ENCODE results near the gene FCHSD1. TPM values are rescaled to one million over a fixed set of nuclear protein-coding genes. Genes with fewer than 3 reads are reported as not detected.
A peak's percentile ranks its signal among the peaks of the same experiment; 100 is the strongest.

Gene FCHSD1
- total and polyA plus RNA-seq, 2 donors (not counting 3 experiments of a cell fraction or from before 2014, with no cell fraction given) = 35.1 to 37.0 TPM

DNA sequence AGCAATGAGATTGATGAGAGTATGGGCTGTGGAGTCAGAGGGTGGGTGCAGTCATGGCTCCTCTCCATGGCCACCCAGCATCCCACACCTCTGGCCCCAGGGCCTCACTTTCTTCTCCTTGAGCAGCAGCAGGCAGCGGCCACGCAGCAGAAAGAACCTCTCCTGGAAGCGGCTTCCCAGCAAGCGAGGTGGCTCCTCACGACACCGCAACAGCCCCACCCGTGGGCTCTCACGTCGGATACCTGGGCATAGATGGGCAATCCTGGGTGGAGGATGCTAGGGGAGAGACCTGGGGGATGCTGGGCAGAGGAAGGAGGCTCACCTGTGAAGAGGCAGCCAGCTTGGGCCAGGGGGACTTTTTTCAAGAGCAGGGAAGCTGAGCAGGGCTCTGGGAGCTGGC lies 5.2 kb upstream of the FCHSD1 start:
- Histone ChIP-seq H3K9me3 (replicated peaks; ENCODE audit: control insufficient read depth, insufficient read depth, low read length) (no peaks in the 10 kb centered on the region), H3K9ac (replicated peaks; ENCODE audit: extremely low read depth, insufficient read depth, low read length) (no peak overlapping the region), H3K36me3 (ENCODE audit: control insufficient read depth in 2 of 2, extremely low read depth in 1 of 2, insufficient read depth in 2 of 2, low read length in 2 of 2) (peaks cover 31 to 52% of the 10 kb centered on the region in 2 experiments), H3K9me1 (replicated peaks; ENCODE audit: control insufficient read depth, extremely low read depth, insufficient read depth, low read length) (no peaks in the 10 kb centered on the region), H3K4me1 (ENCODE audit: control insufficient read depth, extremely low read depth, insufficient read depth, low read length) (peaks cover 16% of the 10 kb centered on the region), H3K79me2 (ENCODE audit: control insufficient read depth, insufficient read depth, low read length) (peaks cover 3% of the 10 kb centered on the region), H2AFZ (ENCODE audit: low read depth, low read length) (no peak overlapping the region), H3K27me3 (ENCODE audit: control insufficient read depth in 2 of 2, insufficient read depth in 2 of 2, low read length in 2 of 2) (no peaks in the 10 kb centered on the region), H3K4me3 (replicated peaks in 1 of 3; ENCODE audit: insufficient read depth in 1 of 3, low read depth in 1 of 3, low read length in 3 of 3) (no peak overlapping the region), H3K27ac (ENCODE audit: insufficient read depth, low read depth, low read length) (no peak overlapping the region), H3K4me2 (ENCODE audit: insufficient read depth, low read length) (no peak overlapping the region), H4K20me1 (replicated peaks; ENCODE audit: control insufficient read depth, extremely low read depth, insufficient read depth, low read length) (no peaks in the 10 kb centered on the region)
- dilution Hi-C loops (cut with MboI; ENCODE audit: extremely low pct_ligation_motif_present, low sequenced_read_pairs) (no loop called here), intact Hi-C loops (cut with micrococcal nuclease) (no loop called here)
- DNase-seq (ENCODE audit: low read depth, low spot score) (no peak), FAIRE-seq (no peak)
- POLR2A ChIA-PET = no interaction called here
- no TSS peak for BruUV-seq (replicated peaks)
- TF ChIP-seq EZH2 (IDR thresholded peaks at IDR 0.05; ENCODE audit: borderline replicate concordance, low read depth, low read length, severe bottlenecking) (no peak), JUN (IDR thresholded peaks at IDR 0.05; ENCODE audit: borderline replicate concordance, insufficient read depth, insufficient read length, low read depth) (no peak), POLR2A (IDR thresholded peaks at IDR 0.05; ENCODE audit: low read depth, low read length) (no peak), CTCF (IDR thresholded peaks at IDR 0.05; ENCODE audit: extremely low read depth in 1 of 2, insufficient read depth in 1 of 2, low read depth in 1 of 2, low read length in 2 of 2) (no peak), FOS (IDR thresholded peaks at IDR 0.05; ENCODE audit: borderline replicate concordance, insufficient read depth, low read length) (no peak)
- CTCF ChIA-PET = interaction anchor here (1.4 kb wide), 1 partner anchor 8 kb away, joined by 3 read pairs; no protein-coding TSS in a partner anchor

DNA sequence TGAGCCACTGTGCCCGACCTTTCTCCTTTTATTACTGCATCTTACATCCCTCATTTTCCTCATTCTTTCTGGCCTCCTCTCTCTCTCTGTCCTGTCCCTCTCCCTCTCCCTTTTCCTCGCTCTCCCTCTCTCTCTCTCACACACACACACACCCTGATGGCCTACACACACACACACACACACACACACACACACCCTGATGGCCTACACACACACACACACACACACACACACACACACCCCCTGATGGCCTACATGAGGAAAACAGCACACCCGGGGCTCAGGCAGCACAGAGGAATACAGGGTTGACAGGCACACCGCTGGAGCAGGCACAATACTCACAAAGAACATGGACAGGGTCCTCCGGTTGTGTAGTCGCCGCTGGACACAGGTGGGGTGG lies 3.8 kb upstream of the FCHSD1 start:
- no peak overlapping the region for H3K9ac ChIP-seq (replicated peaks; ENCODE audit: extremely low read depth, insufficient read depth, low read length)
- no peak overlapping the region for H3K27ac ChIP-seq (ENCODE audit: insufficient read depth, low read depth, low read length)
- intact Hi-C loops (cut with micrococcal nuclease) (no loop called here), dilution Hi-C loops (cut with MboI; ENCODE audit: extremely low pct_ligation_motif_present, low sequenced_read_pairs) (no loop called here)
- H3K4me1 ChIP-seq (ENCODE audit: control insufficient read depth, extremely low read depth, insufficient read depth, low read length) = peaks cover 19% of the 10 kb centered on the region
- FAIRE-seq = peak; percentile 28
- H3K36me3 ChIP-seq (ENCODE audit: control insufficient read depth in 2 of 2, extremely low read depth in 1 of 2, insufficient read depth in 2 of 2, low read length in 2 of 2) = peaks cover 30 to 49% of the 10 kb centered on the region in 2 experiments
- TF ChIP-seq JUN (IDR thresholded peaks at IDR 0.05; ENCODE audit: borderline replicate concordance, insufficient read depth, insufficient read length, low read depth) = no peak
- no peak for TF ChIP-seq POLR2A (IDR thresholded peaks at IDR 0.05; ENCODE audit: low read depth, low read length)
- TF ChIP-seq CTCF (IDR thresholded peaks at IDR 0.05; ENCODE audit: extremely low read depth in 1 of 2, insufficient read depth in 1 of 2, low read depth in 1 of 2, low read length in 2 of 2) = no peak
- no peak for TF ChIP-seq POLR2AphosphoS5 (IDR thresholded peaks at IDR 0.05; ENCODE audit: insufficient read depth, low read depth, low read length)
- TF ChIP-seq MYC (IDR thresholded peaks at IDR 0.05; ENCODE audit: low read depth, low read length) = no peak
- TF ChIP-seq GATA2 (IDR thresholded peaks at IDR 0.05; ENCODE audit: insufficient read depth, insufficient read length, low read depth, low read length) = no peak
- no peak for TF ChIP-seq FOS (IDR thresholded peaks at IDR 0.05; ENCODE audit: borderline replicate concordance, insufficient read depth, low read length)
- TF ChIP-seq EZH2 (IDR thresholded peaks at IDR 0.05; ENCODE audit: borderline replicate concordance, low read depth, low read length, severe bottlenecking) = no peak
- TF ChIP-seq MAX (IDR thresholded peaks at IDR 0.05; ENCODE audit: insufficient read depth, insufficient read length) = no peak
- ChIA-PET POLR2A (no interaction called here), CTCF (no interaction called here)
- H3K4me2 ChIP-seq (ENCODE audit: insufficient read depth, low read length) = no peak overlapping the region
- H2AFZ ChIP-seq (ENCODE audit: low read depth, low read length) = no peak overlapping the region
- no peaks in the 10 kb centered on the region for H3K9me3 ChIP-seq (replicated peaks; ENCODE audit: control insufficient read depth, insufficient read depth, low read length)
- no peaks in the 10 kb centered on the region for H3K27me3 ChIP-seq (ENCODE audit: control insufficient read depth in 2 of 2, insufficient read depth in 2 of 2, low read length in 2 of 2)
- H3K4me3 ChIP-seq (replicated peaks in 1 of 3; ENCODE audit: insufficient read depth in 1 of 3, low read depth in 1 of 3, low read length in 3 of 3) = no peak overlapping the region
- H3K9me1 ChIP-seq (replicated peaks; ENCODE audit: control insufficient read depth, extremely low read depth, insufficient read depth, low read length) = no peaks in the 10 kb centered on the region
- BruUV-seq (replicated peaks) = no TSS peak
- peaks cover 3% of the 10 kb centered on the region for H3K79me2 ChIP-seq (ENCODE audit: control insufficient read depth, insufficient read depth, low read length)
- no peak for DNase-seq (ENCODE audit: low read depth, low spot score)
- H4K20me1 ChIP-seq (replicated peaks; ENCODE audit: control insufficient read depth, extremely low read depth, insufficient read depth, low read length) = no peaks in the 10 kb centered on the region

All from endothelial cell of umbilical vein (primary cell).